ENCODE data around the gene CACNB2. TPM values are rescaled to one million over a fixed set of nuclear protein-coding genes. Genes with fewer than 3 reads are reported as not detected.

Gene CACNB2
- total RNA-seq (1 to 10 TPM; 4.0 to 5.7 TPM), polyA plus RNA-seq (ENCODE audit: insufficient read length in 6 of 6) (10 to 100 TPM; 11.5 to 14.8 (median 12.6) TPM)
- long read RNA-seq, donor 1, partial matches to known transcripts: 17 of 20 reads
- long read RNA-seq, donor 1, other reads (novel, unspliced or antisense): 0 of 20 reads
- long read RNA-seq, donor 2, partial matches to known transcripts: 0 of 1 reads
- long read RNA-seq, donor 2, other reads (novel, unspliced or antisense): 0 of 1 reads
- long read RNA-seq, donor 3: 0 reads
- long read RNA-seq, donor 4: 0 reads
- long read RNA-seq, donor 5, partial matches to known transcripts: 0 of 1 reads
- long read RNA-seq, donor 5, other reads (novel, unspliced or antisense): 0 of 1 reads
- long read RNA-seq, donor 6, partial matches to known transcripts: 0 of 2 reads
- long read RNA-seq, donor 6, other reads (novel, unspliced or antisense): 0 of 2 reads
- long read RNA-seq, donor 7: 0 reads
- long read RNA-seq, donor 8: 0 reads
- long read RNA-seq, donor 9: 0 reads
- long read RNA-seq, donor 10: 0 reads
- long read RNA-seq, donor 11, partial matches to known transcripts: 0 of 2 reads
- long read RNA-seq, donor 11, other reads (novel, unspliced or antisense): 0 of 2 reads
- long read RNA-seq, donor 12: 0 reads

DNA sequence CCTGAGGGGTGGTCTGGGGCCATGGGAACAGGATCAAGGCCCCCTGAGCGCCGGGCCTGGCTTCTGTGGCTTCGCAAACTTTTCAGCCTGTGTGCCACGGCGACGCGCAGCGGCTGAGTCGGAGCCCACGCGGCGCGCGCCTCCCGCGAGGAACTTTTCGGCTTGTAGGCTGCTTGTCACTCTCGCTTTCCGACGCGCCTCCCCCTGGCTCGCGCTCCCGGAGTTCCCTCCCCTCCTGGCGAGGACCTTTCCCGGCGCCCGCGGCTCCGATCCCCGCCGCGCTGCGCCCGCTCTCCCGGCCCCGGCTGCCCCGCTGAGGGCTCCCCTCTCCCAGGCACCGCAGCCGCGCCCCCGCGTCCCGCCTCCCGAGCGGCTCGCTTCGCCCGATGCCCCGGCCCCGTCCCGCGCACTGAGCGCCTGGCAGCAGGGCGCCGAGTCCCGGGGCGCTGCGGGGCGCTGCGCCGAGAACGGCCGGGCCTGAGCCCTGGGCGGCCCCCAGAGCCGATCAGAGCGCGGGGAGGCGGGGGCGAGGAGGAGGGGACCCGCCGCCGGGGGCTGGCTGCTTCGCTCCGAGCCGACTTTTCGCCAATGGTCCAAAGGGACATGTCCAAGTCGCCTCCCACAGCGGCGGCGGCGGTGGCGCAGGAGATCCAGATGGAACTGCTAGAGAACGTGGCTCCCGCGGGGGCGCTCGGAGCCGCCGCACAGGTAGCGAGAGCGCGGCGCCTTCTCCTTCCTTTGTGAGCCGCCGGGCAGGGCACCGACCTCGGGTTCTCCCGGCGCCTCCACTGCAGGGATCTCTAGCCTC lies at the start of gene CACNB2:
CACNB2 (plus strand) TSS at position 276 of the 808 bp plus-strand sequence.
- H3K27me3 ChIP-seq: peaks cover 18 to 41% of the 10 kb centered on the region in 2 donors
- peak within 1 kb of the TSS; percentile 42 to 76 for H3K27ac ChIP-seq
- H3K9me3 ChIP-seq: no peaks in the 10 kb centered on the region
- peak; percentile 76 for ATAC-seq
- peak; percentile 63 to 90 (median 82) for DNase-seq
- TF ChIP-seq, protein P1, sequence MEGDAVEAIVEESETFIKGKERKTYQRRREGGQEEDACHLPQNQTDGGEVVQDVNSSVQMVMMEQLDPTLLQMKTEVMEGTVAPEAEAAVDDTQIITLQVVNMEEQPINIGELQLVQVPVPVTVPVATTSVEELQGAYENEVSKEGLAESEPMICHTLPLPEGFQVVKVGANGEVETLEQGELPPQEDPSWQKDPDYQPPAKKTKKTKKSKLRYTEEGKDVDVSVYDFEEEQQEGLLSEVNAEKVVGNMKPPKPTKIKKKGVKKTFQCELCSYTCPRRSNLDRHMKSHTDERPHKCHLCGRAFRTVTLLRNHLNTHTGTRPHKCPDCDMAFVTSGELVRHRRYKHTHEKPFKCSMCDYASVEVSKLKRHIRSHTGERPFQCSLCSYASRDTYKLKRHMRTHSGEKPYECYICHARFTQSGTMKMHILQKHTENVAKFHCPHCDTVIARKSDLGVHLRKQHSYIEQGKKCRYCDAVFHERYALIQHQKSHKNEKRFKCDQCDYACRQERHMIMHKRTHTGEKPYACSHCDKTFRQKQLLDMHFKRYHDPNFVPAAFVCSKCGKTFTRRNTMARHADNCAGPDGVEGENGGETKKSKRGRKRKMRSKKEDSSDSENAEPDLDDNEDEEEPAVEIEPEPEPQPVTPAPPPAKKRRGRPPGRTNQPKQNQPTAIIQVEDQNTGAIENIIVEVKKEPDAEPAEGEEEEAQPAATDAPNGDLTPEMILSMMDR (IDR thresholded peaks at IDR 0.05): no peak
- peaks cover 0 to 18% of the 10 kb centered on the region in 2 donors for H3K4me1 ChIP-seq
- H3K36me3 ChIP-seq: no peaks in the 10 kb centered on the region
- intact Hi-C loops (cut with DNase I): no loop called here
- peak within 1 kb of the TSS; percentile 44 to 48 for H3K4me3 ChIP-seq

DNA sequence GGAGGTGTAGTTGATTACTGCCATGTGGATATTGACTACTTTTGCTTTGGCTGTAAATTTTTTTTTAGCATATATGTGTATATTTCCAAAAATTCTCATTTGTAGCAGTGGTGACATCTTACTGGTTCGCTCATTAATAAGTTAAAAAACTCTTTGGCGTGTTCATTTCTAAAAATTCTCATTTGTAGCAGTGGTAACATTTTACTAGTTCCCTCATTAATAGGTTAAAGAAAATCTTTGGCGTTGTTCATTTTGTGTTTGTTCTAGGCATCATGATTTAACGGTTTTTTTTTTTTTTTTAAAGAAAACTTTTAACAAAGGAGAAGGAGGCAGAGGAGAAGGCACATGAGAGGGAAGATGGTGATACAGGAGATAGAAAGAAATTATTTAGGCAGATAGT lies 45.9 kb upstream of the CACNB2 start:
- Histone ChIP-seq H3K9me3 (no peaks in the 10 kb centered on the region), H3K36me3 (no peaks in the 10 kb centered on the region), H3K4me1 (no peaks in the 10 kb centered on the region), H3K27ac (no peak overlapping the region), H3K27me3 (peaks cover 0 to 6% of the 10 kb centered on the region in 2 donors), H3K4me3 (no peak overlapping the region)
- TF ChIP-seq, protein P1 (IDR thresholded peaks at IDR 0.05): no peak
- intact Hi-C loops (cut with DNase I): no loop called here
- DNase-seq: no peak
- ATAC-seq: no peak

DNA sequence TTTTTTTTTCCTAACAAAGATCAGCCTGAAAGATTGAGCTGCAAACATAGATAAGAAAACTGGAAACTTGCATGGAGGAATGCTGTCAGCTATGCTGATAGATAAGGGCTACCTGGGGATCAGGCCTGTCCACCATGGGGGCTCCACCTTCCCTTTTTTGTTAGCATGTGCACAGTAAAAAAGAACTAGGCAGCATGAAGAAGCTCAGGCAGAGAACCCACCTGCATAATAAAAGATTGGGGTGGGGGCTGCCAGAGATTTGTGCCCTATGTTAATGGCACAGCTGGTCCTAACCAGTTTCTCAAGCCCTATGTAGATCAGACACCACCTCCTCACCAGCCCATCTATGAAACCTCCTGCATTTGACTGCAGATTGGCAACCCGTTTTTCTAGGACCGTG lies 45.4 kb upstream of the CACNB2 start:
- no peaks in the 10 kb centered on the region for H3K9me3 ChIP-seq
- H3K4me3 ChIP-seq: no peak overlapping the region
- no peaks in the 10 kb centered on the region for H3K4me1 ChIP-seq
- peaks cover 0 to 6% of the 10 kb centered on the region in 2 donors for H3K27me3 ChIP-seq
- TF ChIP-seq, protein P1 (IDR thresholded peaks at IDR 0.05): no peak
- intact Hi-C loops (cut with DNase I): no loop called here
- no peak for ATAC-seq
- H3K27ac ChIP-seq: no peak overlapping the region
- H3K36me3 ChIP-seq: no peaks in the 10 kb centered on the region
- DNase-seq: no peak

DNA sequence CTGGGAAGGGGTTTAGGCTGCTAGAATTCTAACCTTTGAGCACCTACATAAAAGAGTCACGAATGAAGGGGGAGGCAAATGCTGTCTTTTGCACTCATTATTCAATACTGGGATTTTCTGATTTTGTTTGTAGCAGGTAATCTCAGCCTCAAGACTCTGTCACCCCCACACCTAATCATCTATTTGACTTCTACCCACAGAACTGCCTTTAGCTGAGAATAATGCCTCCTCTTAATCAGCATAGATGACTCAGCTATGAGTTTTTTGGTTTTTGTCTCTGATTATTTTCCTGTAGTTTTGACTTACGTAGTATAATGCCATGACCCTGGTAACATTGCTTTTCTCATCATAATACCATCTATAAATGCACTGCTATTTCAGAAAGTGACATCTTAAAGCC lies 42.7 kb upstream of the CACNB2 start:
- H3K9me3 ChIP-seq: no peaks in the 10 kb centered on the region
- H3K4me1 ChIP-seq: no peaks in the 10 kb centered on the region
- intact Hi-C loops (cut with DNase I): no loop called here
- no peak overlapping the region for H3K27ac ChIP-seq
- TF ChIP-seq, protein P1 (IDR thresholded peaks at IDR 0.05): no peak
- DNase-seq: no peak
- peaks cover 0 to 6% of the 10 kb centered on the region in 2 donors for H3K27me3 ChIP-seq
- H3K36me3 ChIP-seq: no peaks in the 10 kb centered on the region
- no peak overlapping the region for H3K4me3 ChIP-seq
- no peak for ATAC-seq
